Measurements from ENCODE around the gene VTA1. TPM values are rescaled to one million over a fixed set of nuclear protein-coding genes. Genes with fewer than 3 reads are reported as not detected.

The VTA1 gene
- total RNA-seq, result 24.9 and 35.9 TPM in 2 replicates

GRCh38 chr6:142146828-142147662, at the start of gene VTA1, which contains the start of gene NMBR:
Gene VTA1, plus strand, starts transcription at chr6:142147263. Its CDS starts 25 bp downstream, at chr6:142147288.
Gene NMBR, minus strand, starts transcription at chr6:142147122. Its CDS starts 58,464 bp downstream, at chr6:142088658.

GRCh38 chr6:142132625-142133024, 14.4 kb upstream of the VTA1 start, which contains the start of gene GJE1:
Gene GJE1, plus strand, starts transcription at chr6:142132925. Its CDS starts 234 bp downstream, at chr6:142133159.

Other genes starting within 250 kb of the VTA1 start
- not detected in 2 replicates for gene GJE1, start 14.3 kb upstream of the VTA1 start, total RNA-seq
- gene NMBR, start 141 bp upstream of the VTA1 start, total RNA-seq, result 0.09 TPM in 1 of 2 replicates, not detected in the other
- gene ADGRG6, start 154.7 kb downstream of the VTA1 start, total RNA-seq, result 6.4 and 8.1 TPM in 2 replicates

Data from smooth muscle cell of bladder (primary cell).